ENCODE data around the gene GOLIM4.
"Not testable (repeated sequence)": the region's sequence is repeated elsewhere in the genome, so short reads cannot be mapped to it uniquely, and the experiment has no call there.

GRCh38 chr3:168128463-168128862, 32.7 kb upstream of the GOLIM4 start:
- TF ChIP-seq, protein P1, sequence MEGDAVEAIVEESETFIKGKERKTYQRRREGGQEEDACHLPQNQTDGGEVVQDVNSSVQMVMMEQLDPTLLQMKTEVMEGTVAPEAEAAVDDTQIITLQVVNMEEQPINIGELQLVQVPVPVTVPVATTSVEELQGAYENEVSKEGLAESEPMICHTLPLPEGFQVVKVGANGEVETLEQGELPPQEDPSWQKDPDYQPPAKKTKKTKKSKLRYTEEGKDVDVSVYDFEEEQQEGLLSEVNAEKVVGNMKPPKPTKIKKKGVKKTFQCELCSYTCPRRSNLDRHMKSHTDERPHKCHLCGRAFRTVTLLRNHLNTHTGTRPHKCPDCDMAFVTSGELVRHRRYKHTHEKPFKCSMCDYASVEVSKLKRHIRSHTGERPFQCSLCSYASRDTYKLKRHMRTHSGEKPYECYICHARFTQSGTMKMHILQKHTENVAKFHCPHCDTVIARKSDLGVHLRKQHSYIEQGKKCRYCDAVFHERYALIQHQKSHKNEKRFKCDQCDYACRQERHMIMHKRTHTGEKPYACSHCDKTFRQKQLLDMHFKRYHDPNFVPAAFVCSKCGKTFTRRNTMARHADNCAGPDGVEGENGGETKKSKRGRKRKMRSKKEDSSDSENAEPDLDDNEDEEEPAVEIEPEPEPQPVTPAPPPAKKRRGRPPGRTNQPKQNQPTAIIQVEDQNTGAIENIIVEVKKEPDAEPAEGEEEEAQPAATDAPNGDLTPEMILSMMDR (IDR thresholded peaks at IDR 0.05): not testable (repeated sequence)
- not testable (repeated sequence) for TF ChIP-seq ZFX (IDR thresholded peaks at IDR 0.05; ENCODE audit: borderline replicate concordance)
